Measurements from ENCODE around the gene FAXDC2. TPM values are rescaled to one million over a fixed set of nuclear protein-coding genes. Genes with fewer than 3 reads are reported as not detected.

The FAXDC2 gene
- total and polyA plus RNA-seq, 2 of the 13 experiments (the other 11 are each of a cell fraction or from before 2014, with no cell fraction given), result 4.7 to 58.8 TPM

DNA sequence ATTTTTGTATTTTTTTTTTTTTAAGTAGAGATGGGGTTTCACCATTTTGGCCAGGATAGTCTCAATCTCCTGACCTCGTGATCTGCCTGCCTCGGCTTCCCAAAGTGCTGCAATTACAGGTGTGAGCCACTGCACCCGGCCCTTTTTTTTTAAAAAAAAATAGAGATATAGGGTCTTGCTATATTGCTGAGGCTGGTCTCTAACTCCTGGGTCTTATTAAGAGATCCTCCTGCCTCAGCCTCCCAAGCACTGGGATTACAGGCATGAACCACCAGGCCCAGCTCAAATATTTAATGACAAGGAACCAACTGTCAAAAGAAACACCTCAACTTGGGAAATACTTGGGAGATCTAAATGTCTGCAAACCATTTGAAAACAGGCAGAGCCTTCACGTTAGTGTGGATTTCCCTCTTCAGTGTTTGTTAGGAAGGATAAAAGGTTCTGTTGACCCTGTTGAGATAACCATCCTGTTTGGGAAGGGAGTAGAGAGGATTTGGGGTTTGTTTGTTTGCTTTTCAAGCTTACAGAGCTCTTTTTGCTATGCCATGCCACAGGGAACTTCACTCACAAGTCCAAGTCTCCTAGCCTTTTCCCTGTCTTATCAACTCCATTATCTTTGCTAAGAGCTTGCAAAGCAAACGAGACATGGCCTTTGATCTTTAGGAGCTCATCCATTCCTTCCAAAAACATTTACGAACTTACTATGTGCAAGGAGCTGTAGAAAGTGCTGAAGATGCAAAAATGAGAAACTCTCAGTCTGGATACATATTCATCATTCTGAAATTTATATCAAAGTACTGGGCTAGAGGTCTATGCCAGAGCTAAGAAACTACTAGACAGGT, 7.5 kb downstream of the FAXDC2 start (continued):
- TF ChIP-seq NFATC3 (CRISPR knock-in tag; IDR thresholded peaks at IDR 0.05) (no peak), HOXA3 (CRISPR knock-in tag; IDR thresholded peaks at IDR 0.05) (peak; percentile 73), CAMTA2 (CRISPR knock-in tag; IDR thresholded peaks at IDR 0.05; ENCODE audit: borderline replicate concordance) (no peak), SRF (IDR thresholded peaks at IDR 0.05; ENCODE audit: low read depth, low read length) (no peak), ZNF224 (CRISPR knock-in tag; IDR thresholded peaks at IDR 0.05) (no peak), MTF1 (CRISPR knock-in tag; IDR thresholded peaks at IDR 0.05) (no peak), ADNP (CRISPR knock-in tag; IDR thresholded peaks at IDR 0.05) (no peak), AGO1 (IDR thresholded peaks at IDR 0.05; ENCODE audit: low read depth, low read length, poor library complexity, severe bottlenecking) (no peak), ZNF256 (CRISPR knock-in tag; conservative IDR thresholded peaks at IDR 0.05) (no peak), THAP11 (CRISPR knock-in tag; IDR thresholded peaks at IDR 0.05) (peak; percentile 48; the same call in 1 of the 2 replicates), ZNF383 (CRISPR knock-in tag; IDR thresholded peaks at IDR 0.05; ENCODE audit: borderline replicate concordance) (no peak), MAF1 (CRISPR knock-in tag; IDR thresholded peaks at IDR 0.05; ENCODE audit: borderline replicate concordance) (no peak), ZNF337 (CRISPR knock-in tag; IDR thresholded peaks at IDR 0.05; ENCODE audit: borderline replicate concordance, low read depth) (no peak), SAFB2 (CRISPR knock-in tag; IDR thresholded peaks at IDR 0.05; ENCODE audit: borderline replicate concordance, low read depth) (no peak), KLF16 (CRISPR knock-in tag; IDR thresholded peaks at IDR 0.05) (peak in 1 of 2 experiments; percentile 68; a peak in 2 of 4 replicates), RELA (CRISPR knock-in tag; IDR thresholded peaks at IDR 0.05) (no peak), PLRG1 (conservative IDR thresholded peaks at IDR 0.05) (no peak), ZNF775 (CRISPR knock-in tag; IDR thresholded peaks at IDR 0.05; ENCODE audit: borderline replicate concordance) (no peak), CREM (IDR thresholded peaks at IDR 0.05) (peak; percentile 90), CREM (CRISPR knock-in tag; IDR thresholded peaks at IDR 0.05) (no peak), ELF3 (CRISPR knock-in tag; IDR thresholded peaks at IDR 0.05) (peak; percentile 88)
- TF ChIP-seq, protein P1, sequence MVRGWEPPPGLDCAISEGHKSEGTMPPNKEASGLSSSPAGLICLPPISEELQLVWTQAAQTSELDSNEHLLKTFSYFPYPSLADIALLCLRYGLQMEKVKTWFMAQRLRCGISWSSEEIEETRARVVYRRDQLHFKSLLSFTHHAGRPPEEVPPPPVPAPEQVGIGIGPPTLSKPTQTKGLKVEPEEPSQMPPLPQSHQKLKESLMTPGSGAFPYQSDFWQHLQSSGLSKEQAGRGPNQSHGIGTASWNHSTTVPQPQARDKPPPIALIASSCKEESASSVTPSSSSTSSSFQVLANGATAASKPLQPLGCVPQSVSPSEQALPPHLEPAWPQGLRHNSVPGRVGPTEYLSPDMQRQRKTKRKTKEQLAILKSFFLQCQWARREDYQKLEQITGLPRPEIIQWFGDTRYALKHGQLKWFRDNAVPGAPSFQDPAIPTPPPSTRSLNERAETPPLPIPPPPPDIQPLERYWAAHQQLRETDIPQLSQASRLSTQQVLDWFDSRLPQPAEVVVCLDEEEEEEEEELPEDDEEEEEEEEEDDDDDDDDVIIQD (CRISPR knock-in tag; IDR thresholded peaks at IDR 0.05; ENCODE audit: low read depth), result no peak; the same call in 1 of the 2 replicates
- TF ChIP-seq, protein P2, sequence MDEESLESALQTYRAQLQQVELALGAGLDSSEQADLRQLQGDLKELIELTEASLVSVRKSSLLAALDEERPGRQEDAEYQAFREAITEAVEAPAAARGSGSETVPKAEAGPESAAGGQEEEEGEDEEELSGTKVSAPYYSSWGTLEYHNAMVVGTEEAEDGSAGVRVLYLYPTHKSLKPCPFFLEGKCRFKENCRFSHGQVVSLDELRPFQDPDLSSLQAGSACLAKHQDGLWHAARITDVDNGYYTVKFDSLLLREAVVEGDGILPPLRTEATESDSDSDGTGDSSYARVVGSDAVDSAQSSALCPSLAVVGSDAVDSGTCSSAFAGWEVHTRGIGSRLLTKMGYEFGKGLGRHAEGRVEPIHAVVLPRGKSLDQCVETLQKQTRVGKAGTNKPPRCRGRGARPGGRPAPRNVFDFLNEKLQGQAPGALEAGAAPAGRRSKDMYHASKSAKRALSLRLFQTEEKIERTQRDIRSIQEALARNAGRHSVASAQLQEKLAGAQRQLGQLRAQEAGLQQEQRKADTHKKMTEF (CRISPR knock-in tag; IDR thresholded peaks at IDR 0.05), result peak; percentile 90
- TF ChIP-seq, protein P3, sequence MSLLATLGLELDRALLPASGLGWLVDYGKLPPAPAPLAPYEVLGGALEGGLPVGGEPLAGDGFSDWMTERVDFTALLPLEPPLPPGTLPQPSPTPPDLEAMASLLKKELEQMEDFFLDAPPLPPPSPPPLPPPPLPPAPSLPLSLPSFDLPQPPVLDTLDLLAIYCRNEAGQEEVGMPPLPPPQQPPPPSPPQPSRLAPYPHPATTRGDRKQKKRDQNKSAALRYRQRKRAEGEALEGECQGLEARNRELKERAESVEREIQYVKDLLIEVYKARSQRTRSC (CRISPR knock-in tag; IDR thresholded peaks at IDR 0.05; ENCODE audit: low read depth), result no peak
- TF ChIP-seq, protein P4, sequence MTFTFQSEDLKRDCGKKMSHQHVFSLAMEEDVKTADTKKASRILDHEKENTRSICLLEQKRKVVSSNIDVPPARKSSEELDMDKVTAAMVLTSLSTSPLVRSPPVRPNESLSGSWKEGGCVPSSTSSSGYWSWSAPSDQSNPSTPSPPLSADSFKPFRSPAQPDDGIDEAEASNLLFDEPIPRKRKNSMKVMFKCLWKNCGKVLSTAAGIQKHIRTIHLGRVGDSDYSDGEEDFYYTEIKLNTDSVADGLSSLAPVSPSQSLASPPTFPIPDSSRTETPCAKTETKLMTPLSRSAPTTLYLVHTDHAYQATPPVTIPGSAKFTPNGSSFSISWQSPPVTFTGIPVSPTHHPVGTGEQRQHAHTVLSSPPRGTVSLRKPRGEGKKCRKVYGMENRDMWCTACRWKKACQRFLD (CRISPR knock-in tag; IDR thresholded peaks at IDR 0.05; ENCODE audit: borderline replicate concordance), result no peak; the same call in 1 of the 2 replicates

Measured in HepG2 (cell line).